KMS-11 (cell line): Measurements from ENCODE around the gene FBXO46.

Experiments used
- H2AFZ ChIP-seq: fragments of 200-600 bp; sonication (generic); 2 replicates; pipeline ENCODE4 v1.6.1; 2016; ENCODE audit warnings: antibody characterized with exemption, mixed run types, low read depth
- H3K27ac ChIP-seq: fragments of 200-600 bp; sonication (generic); 2 replicates; pipeline ENCODE4 v1.6.1; 2016; ENCODE audit warnings: mild to moderate bottlenecking, mixed run types
- H3K27me3 ChIP-seq: fragments of 200-600 bp; sonication (generic); 2 replicates; pipeline ENCODE4 v1.6.1; 2017; ENCODE audit warnings: mild to moderate bottlenecking, low read depth, mixed run types, moderate library complexity; ENCODE audit not compliant: insufficient read depth
- H3K36me3 ChIP-seq: fragments of 200-600 bp; sonication (generic); 2 replicates; pipeline ENCODE4 v1.6.1; 2017; ENCODE audit warnings: mild to moderate bottlenecking, mixed run types; ENCODE audit not compliant: insufficient read depth
- H3K4me1 ChIP-seq: fragments of 200-600 bp; sonication (generic); 2 replicates; pipeline ENCODE4 v1.6.1; 2016; ENCODE audit warnings: mild to moderate bottlenecking, low read depth, mixed run types; ENCODE audit not compliant: poor library complexity, severe bottlenecking
- H3K4me2 ChIP-seq: fragments of 200-600 bp; sonication (generic); 2 replicates; pipeline ENCODE4 v1.7.0; 2016; ENCODE audit warnings: mild to moderate bottlenecking, mixed run types
- H3K4me3 ChIP-seq: fragments of 200-600 bp; sonication (generic); IDR thresholded peaks from 2 replicates; pipeline ENCODE4 v1.6.1; 2017; ENCODE audit warnings: low read depth, low read length, mixed read lengths; ENCODE audit not compliant: insufficient read depth
- H3K79me2 ChIP-seq: fragments of 200-600 bp; sonication (generic); 2 replicates; pipeline ENCODE4 v1.6.1; 2016; ENCODE audit warnings: low read depth, mixed run types; ENCODE audit not compliant: insufficient read depth
- H3K9ac ChIP-seq: fragments of 200-600 bp; sonication (generic); 2 replicates; pipeline ENCODE4 v1.6.1; 2016; ENCODE audit warnings: mild to moderate bottlenecking, mixed run types
- H4K20me1 ChIP-seq: fragments of 200-600 bp; sonication (generic); 2 replicates; pipeline ENCODE4 v1.6.1; 2016; ENCODE audit warnings: mild to moderate bottlenecking, mixed run types; ENCODE audit not compliant: insufficient read depth
- TF ChIP-seq, protein P1 (sequence below): fragments of 200-600 bp; sonication (generic); conservative IDR thresholded peaks from 2 replicates; pipeline ENCODE4 v1.6.1; 2017; ENCODE audit warnings: low read depth, mild to moderate bottlenecking, antibody characterized with exemption, low read length, moderate library complexity, mixed read lengths

Gene FBXO46

DNA sequence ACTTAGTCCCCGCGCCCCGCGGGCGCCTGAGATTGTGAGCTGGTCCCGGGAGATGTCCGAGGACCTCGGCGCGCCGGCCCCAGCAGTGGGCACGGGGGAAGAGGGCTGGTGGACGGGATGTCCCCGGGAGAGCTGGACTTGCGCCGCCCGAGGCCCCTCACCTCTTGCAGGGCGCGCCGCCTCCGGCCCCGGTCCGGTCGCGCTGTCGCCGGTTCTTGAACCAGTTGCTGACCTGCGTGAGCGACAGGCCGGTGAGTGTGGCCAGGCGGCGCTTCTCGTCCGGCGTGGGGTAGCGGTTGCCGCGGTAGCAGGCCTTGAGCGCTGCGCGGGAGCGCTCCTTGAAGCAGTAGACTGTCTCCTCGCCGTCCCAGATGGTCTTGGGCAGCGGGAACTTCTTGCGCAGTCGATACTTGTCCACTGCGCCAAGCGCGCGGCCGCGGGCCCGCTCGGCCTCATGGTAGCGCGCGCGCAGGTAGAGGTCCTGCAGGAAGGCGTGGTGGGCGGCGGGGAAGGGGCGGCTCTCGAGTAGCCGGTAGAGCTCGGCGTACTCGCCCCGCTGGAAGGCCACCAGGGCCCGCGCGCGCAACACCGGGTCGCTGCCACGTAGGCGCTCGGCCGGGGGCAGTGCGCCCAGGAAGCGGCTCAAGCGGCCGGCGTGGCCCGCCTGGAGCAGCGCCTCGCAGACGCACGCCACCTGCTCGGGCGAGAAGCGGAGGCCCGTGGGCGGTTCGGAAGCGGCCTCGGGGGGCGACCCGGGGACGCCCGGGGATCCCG is 37.4 kb upstream of the FBXO46 start:
- Histone ChIP-seq H3K4me1 (peaks cover 17% of the 10 kb centered on the region), H3K4me3 (no peak overlapping the region), H2AFZ (peak overlapping the region; percentile 68), H3K27me3 (peaks cover 11% of the 10 kb centered on the region), H3K27ac (peak overlapping the region; percentile 53), H4K20me1 (no peaks in the 10 kb centered on the region), H3K36me3 (no peaks in the 10 kb centered on the region), H3K79me2 (no peaks in the 10 kb centered on the region), H3K4me2 (peak overlapping the region; percentile 94), H3K9ac (peak overlapping the region; percentile 66; the same call in 1 of the 2 replicates)
- TF ChIP-seq, protein P1, sequence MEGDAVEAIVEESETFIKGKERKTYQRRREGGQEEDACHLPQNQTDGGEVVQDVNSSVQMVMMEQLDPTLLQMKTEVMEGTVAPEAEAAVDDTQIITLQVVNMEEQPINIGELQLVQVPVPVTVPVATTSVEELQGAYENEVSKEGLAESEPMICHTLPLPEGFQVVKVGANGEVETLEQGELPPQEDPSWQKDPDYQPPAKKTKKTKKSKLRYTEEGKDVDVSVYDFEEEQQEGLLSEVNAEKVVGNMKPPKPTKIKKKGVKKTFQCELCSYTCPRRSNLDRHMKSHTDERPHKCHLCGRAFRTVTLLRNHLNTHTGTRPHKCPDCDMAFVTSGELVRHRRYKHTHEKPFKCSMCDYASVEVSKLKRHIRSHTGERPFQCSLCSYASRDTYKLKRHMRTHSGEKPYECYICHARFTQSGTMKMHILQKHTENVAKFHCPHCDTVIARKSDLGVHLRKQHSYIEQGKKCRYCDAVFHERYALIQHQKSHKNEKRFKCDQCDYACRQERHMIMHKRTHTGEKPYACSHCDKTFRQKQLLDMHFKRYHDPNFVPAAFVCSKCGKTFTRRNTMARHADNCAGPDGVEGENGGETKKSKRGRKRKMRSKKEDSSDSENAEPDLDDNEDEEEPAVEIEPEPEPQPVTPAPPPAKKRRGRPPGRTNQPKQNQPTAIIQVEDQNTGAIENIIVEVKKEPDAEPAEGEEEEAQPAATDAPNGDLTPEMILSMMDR: no peak

DNA sequence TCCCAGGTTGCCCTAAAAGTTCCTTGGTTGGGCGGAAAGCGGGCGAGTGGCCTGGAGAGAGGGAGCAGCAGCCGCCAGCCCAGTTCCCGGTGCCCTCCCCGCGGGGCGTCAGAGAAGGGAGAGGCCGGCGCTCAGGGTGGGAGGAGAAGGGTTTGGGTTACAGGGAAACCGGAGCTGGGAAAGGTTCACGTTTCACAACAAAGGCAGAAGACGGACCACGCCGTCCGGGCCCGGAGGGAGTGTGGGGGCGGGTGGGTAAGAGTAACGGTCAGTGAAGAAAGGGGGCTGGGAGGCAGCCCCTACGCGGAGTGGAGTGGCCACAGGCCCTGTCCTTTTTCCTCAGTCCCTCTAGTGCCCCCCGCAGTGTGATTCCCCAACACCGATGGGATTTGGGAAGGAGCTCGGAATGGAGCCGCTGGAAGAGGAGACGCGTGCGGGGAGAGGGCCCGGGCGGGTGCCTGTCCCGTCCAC is 36.7 kb upstream of the FBXO46 start:
- TF ChIP-seq, protein P1: no peak
- Histone ChIP-seq H3K9ac (peak overlapping the region; percentile 66; the same call in 1 of the 2 replicates), H3K36me3 (no peaks in the 10 kb centered on the region), H3K79me2 (no peaks in the 10 kb centered on the region), H3K27me3 (peaks cover 11% of the 10 kb centered on the region), H2AFZ (peak overlapping the region; percentile 68), H3K4me2 (peak overlapping the region; percentile 94), H4K20me1 (no peaks in the 10 kb centered on the region), H3K4me1 (peaks cover 17% of the 10 kb centered on the region), H3K27ac (no peak overlapping the region), H3K4me3 (no peak overlapping the region)

GRCh38 chr19:45766869-45767346 is 36.2 kb upstream of the FBXO46 start:
- Histone ChIP-seq H3K4me2 (no peak overlapping the region; the same call in 1 of the 2 replicates), H3K27ac (no peak overlapping the region), H3K9ac (no peak overlapping the region)

GRCh38 chr19:45766296-45766868 is 35.7 kb upstream of the FBXO46 start:
- TF ChIP-seq, protein P1: no peak
- Histone ChIP-seq H3K79me2 (no peaks in the 10 kb centered on the region), H3K27me3 (peaks cover 11% of the 10 kb centered on the region), H4K20me1 (no peaks in the 10 kb centered on the region), H3K4me2 (no peak overlapping the region), H3K4me3 (no peak overlapping the region), H3K9ac (no peak overlapping the region), H3K4me1 (peaks cover 17% of the 10 kb centered on the region), H3K36me3 (no peaks in the 10 kb centered on the region), H3K27ac (no peak overlapping the region), H2AFZ (no peak overlapping the region)

More at GRCh38 chr19:45766869-45767346, 36.2 kb upstream of the FBXO46 start:
- no peaks in the 10 kb centered on the region for H3K79me2 ChIP-seq
- H3K36me3 ChIP-seq: no peaks in the 10 kb centered on the region
- no peaks in the 10 kb centered on the region for H4K20me1 ChIP-seq
- TF ChIP-seq, protein P1: no peak
- peaks cover 11% of the 10 kb centered on the region for H3K27me3 ChIP-seq
- peaks cover 17% of the 10 kb centered on the region for H3K4me1 ChIP-seq
- no peak overlapping the region for H2AFZ ChIP-seq
- no peak overlapping the region for H3K4me3 ChIP-seq
